GM19043 (cell line): ENCODE results near the gene CHRNA5.
"Not testable (repeated sequence)": the region's sequence is repeated elsewhere in the genome, so short reads cannot be mapped to it uniquely, and the experiment has no call there.

Experiments used
- ATAC-seq: cut with Tn5 transposase; IDR thresholded peaks from one replicate; pipeline ENCODE4 v1.9.1; 2021; ENCODE audit warnings: low read depth; ENCODE audit not compliant: unreplicated experiment

Gene CHRNA5

DNA sequence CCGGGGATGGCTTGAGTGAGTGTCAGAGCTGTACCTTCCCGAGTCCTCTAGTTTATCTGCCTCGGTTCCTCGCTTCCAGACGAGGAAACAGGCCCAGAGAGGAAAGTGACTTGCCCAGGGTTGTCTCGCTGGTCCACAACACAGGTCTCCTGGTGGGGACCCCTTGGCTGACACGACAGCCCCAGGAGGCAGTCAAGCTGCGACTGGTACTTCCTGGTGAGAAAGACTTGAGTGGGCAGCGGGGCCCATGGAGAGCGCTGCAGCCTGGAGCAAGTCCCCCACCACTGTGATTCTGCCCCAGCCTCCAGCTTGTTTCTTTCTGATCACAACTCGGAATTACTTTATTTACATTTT is 600 bp upstream of the CHRNA5 start:
- ATAC-seq, result peak; percentile 5

DNA sequence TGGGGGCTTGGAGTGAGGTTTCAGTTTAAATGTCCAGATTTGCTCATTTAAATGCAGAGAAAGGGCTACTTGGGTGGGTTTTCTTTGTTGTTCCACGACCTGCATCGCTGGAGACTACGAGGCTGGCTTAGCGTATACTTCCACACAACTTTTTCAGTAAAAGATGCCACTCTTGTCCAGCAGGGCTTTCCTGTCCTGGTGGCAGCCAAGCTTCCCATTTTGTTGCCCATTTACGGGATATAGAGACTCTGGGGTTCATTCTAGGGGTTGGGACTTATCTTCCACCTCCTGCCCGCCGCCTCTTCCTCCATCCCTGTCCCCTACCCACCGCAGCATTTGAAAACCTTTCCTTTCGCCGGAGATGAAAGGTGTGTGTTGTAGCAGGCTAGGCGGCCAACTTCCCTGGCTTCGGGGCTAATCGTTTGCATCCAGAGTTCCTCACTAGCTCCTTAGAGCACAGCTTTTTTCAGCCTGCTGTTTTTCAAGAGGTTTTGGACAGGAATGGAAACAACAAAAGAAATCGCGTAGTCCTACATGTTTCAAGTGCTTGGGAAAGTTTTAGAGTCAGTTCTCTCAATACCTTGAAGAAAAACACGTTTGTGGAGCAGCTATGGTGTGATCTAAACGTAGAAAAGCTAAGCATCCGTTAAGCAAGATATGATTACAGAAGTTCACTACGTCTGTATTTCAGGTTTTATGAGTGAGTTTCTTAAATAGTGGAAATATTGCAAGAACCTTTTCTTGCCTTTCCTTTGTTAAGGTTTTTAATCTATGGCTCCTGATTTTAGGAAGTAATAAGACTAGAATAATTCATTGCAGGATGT is 843 bp downstream of the CHRNA5 start:
- ATAC-seq, result peak; percentile 19

DNA sequence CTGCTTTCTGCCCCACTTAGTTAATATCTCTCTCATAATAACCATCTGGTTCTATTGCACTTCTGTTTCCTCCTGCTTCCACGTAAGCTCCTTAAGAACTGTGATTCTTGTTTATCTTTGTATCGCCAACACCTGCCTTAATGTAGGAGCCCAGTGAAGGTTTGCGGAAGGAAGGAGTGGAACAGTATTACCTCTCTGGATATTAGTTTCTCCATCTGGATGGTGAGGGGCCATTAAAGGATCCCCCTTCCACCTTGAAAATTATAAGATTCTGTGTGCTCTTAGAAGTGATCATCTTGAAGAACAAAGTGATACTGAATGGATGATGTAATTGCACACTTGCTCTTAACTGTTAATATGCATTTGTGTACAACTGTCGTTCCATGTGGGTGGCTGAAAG is 2.2 kb downstream of the CHRNA5 start:
- no peak for ATAC-seq

DNA sequence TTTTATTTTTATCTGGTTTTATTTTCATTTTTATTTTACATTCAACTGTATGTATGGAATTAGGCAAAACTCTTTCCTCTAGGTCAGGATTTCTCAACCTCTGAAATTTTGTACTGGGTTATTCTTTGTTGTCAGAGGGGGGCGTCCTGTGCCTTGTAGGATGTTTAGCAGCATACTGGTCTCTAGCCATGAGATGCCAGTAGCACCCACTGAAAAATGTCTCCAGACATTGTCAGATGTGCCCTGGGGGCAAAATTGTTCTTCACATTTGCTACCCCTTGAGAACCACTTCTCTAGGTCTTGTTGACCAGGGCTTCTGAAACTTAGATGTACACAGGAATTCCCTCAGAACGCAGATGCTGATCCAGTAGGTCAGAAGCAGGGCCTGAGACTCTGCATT is 5.4 kb downstream of the CHRNA5 start:
- ATAC-seq, result no peak

DNA sequence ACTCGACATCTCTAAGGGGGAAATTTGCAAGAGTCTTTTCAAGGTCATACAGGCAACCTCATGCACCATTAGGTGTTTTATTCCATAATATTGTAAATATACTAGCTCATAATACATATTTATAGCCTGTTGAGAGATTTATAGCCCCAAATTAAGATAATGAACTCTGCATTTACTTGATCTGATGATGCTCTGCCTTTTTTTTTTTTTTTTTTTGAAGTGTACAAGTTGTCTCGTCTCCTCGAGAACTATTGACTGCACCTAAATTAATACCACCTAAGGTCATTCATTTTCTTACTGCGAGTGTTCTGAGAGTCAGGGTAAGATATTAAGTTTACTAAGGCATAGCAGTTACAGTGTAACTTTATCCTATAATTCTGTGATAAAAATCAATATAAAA is 6.1 kb downstream of the CHRNA5 start:
- ATAC-seq, result no peak

DNA sequence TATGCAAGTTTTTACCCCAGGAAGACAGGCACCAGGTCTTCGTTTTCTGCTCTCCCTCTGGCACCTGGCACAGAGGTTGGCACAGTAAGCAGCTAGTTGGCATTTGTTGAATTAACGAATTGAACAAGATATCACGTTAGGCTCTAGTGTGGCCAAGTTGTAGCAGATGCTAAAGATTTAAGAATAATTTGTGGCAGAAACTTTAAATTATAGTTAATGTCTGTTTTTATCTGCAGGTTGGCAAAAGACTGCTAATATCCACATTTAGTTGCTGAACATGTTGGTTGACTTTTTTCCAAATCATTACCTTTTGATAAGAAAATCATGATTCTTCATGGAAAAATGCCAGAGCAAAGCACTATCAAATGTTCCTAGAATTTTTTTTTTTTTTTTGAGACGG is 8.1 kb downstream of the CHRNA5 start:
- ATAC-seq, result no peak

DNA sequence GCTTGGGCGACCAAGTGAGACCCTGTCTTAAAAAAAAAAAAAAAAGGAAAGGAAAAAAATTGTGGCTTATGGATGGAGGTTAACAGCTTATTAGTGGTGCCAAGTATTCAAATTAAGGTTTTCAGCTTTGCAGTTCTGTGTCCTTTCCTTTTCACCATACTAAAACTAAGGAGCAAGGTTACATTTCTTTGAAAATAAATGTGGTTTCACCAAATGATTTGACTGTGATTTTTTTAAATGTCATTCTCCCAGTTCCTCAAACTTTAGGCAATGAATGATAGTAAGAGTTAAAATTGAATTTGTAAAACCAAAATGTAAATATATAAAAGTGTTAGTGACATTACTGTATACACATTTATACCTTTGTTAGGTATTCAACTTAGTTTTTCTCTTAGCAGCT is 9.6 kb downstream of the CHRNA5 start:
- ATAC-seq, result no peak

DNA sequence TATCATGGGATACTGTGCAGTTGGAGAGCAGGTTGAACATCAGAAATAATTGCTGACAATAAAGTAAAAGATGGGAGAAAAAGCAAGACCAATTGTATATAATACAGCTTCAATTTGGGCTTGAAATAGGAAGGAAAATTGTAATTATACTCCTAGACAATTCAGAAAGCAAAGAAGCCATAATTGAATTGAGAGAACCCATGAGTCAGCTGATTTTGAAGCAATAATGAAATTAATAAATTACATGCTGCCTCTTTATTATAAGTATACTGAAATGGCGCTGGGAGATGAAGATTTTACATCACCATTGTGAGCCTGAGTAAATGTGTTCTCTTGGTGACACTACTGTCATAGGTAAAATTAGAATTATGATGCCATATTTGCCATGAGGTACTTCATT is 32.3 kb downstream of the CHRNA5 start:
- no peak for ATAC-seq

DNA sequence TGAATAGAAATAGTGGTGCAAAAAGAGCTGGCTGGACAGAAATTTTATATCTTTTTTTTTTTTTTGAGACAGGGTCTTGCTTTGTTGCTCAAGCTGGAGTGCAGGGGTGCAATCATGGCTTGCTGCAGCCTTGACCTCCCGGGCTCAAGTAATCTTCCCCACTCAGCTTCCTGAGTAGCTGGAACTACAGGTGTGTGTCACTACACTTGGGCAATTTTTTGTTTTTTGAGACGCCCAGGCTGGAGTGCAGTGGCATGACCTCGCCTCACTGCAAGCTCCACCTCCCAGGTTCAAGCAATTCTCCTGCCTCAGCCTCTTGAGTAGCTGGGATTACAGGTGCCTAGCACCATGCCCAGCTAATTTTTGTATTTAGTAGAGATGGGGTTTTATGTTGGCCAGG is 33.0 kb downstream of the CHRNA5 start:
- no peak for ATAC-seq

DNA sequence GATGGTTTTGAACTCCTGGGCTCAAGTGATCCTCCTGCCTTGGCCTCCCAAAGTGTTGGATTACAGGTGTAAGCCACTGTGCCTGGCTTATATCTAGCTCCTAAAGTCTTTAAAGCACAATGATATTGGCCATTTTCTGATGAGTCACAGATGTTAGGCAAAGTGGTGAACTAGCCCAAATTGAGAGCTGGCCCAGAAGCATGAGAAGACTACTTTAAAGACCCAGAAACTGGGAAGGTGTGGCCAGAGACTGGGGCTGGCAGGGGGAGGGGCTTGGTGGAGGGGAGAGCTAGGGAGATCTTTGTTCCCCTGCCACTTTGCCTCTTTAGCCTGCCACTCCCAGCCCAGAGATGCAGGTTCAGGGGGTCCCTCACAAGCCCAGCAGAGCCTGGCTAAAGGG is 33.9 kb downstream of the CHRNA5 start:
- no peak for ATAC-seq

DNA sequence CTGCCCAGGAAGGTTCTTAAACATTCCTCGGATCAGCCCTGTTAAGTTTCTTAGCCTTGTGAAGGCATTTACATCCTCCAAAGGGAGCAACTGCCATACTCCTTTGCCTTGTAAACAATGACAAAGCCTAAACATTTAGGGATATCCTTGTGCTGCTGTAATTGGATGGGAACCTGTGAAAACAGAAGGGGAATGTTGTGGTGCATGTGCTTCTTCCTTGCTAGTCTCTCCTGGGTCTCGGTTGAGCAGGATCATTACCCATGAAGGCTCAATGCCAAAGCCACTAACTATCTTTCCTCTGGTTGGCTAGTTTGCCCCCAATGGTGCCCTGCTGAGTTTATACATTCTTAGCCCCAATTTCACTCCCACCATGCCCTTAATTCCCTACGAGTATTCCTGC is 38.1 kb downstream of the CHRNA5 start:
- ATAC-seq, result no peak

DNA sequence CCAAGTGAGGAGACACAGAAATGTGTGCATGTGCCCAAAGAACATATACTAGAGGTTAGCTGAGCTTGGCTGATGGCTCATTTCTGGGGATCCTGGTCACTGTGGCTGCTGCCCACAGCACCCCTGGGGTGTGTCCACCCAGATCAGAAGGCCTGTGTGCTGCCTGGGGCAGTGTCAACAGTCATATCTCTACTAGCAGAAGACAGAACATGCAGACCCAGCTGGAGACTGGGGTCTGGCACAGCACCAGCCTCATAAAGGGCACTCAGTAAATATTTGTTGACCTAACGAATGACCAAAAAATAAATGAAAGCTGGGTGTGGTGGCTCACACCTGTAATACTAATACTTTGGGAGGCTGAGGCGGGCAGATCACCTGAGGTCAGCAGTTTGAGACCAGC is 39.1 kb downstream of the CHRNA5 start:
- no peak for ATAC-seq

DNA sequence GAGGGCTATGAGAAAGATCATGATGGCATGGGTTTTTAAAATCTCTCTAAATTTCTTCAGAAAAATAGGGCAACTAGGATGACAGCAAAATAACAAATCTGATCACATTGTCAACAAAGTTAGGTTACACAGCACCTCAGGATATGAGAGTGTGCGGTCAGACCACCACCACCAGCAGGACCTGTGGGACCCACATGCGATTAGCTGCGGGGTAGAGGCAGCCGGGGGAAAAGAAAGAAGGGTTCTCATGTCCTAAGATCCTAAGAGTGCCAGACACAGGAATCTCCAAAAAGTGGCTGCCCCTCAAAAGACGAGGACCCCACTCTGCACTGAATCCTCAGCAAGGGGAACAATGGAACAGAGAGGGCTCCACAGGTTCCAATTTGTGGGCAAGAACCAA is 39.9 kb downstream of the CHRNA5 start:
- no peak for ATAC-seq

DNA sequence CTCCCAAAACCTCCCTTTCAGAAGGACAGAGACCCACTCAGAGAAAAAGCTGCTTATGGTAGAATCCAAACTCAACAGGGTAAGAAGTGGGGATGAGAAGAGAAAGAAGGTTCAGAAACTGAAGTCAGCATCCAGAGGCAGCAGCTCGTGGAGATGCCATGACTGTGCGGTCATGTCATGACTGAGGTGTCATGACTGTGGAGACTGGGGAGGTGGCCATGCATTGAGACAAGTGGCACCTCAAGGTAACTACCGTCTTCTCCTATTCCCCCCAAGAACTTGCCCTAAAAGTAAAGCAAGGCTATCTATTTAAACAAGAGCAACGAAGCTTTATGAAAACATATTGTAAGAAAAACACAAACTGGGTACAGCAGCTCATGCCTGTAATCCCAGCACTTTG is 40.4 kb downstream of the CHRNA5 start:
- no peak for ATAC-seq

DNA sequence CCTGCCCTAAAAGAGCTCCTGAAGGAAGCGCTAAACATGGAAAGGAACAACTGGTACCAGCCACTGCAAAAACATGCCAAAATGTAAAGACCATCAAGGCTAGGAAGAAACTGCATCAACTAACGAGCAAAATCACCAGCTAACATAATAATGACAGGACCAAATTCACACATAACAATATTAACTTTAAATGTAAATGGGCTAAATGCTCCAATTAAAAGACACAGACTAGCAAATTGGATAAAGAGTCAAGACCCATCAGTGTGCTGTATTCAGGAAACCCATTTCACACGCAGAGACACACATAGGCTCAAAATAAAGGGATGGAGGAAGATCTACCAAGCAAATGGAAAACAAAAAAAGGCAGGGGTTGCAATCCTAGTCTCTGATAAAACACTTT is 44.2 kb downstream of the CHRNA5 start:
- not testable (repeated sequence) for ATAC-seq

DNA sequence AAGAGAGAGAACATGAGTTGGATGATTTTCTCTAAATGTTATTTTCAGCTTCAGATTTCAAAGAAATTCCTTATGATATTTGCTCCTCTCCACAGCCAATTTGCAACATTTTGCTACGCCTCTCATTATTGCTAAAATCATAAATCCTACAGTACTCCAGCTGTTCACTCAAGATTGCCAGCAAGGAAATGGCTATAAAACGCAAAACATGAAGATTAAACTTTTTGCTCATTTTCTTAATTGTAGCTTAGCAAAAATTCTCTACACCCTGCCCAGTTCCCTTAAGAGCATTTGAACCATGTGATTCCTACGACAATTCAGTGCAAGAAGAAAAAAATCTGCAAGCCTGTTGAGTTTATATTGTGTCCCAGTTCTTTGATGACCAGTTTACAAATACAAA is 48.7 kb downstream of the CHRNA5 start:
- ATAC-seq, result no peak

DNA sequence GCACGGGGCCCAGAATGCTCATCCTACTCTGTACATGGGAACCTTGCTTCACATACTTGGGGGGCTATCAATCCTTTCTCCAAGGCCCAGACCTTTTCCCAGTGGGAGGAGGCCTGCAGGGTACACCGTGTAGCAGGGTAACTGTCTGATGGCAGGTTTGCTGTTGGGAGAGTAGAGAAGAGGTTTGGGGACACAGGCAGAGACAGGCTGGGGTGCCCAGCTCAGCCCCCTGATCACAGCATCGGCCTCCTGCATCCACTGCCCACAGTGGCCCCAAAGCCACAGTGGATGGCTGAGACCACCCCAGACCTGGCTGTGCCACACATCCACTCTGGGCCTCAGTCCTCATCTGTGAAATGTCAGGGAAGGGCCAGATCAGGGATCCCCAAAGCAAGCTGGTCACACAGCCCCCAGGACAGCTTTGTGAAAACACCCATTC is 49.9 kb downstream of the CHRNA5 start:
- no peak for ATAC-seq

DNA sequence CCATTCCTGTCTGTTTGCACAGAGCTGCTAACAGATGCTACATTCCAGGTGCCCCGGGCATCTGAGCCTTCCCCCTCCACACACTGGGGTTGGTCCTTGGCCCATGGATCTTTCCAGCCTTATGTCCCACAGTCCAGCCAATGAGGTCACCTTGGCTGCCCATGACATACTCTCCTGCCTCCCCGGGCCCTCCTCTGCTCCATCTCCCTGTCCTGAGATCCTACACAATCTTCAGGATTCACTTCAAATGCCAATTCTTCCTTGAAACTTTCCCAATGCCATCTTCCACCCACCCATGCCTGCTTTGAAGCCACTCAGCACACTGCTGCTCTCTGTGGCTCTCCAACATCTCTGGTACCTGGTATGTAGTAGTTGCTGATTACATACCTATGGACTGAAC is 51.2 kb downstream of the CHRNA5 start:
- no peak for ATAC-seq

DNA sequence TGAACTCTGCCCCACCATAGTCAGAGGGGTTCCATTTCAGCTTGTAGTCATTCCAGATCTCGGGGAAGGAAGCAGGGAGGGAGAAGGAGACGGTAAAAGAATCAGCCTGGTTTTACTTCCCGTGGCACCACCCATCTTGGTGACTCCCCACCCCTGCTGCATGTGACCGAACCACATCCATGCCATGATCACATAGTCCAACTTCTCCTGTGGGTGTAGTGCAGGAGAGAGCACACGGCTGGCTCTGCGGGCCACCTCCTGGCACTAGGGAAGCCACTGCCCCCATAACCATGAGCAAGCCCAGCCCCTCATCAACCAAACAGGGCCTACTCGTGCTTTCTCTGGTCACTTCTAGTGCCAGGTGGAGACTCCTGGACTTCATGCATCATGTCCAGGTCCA is 51.8 kb downstream of the CHRNA5 start:
- ATAC-seq, result no peak

DNA sequence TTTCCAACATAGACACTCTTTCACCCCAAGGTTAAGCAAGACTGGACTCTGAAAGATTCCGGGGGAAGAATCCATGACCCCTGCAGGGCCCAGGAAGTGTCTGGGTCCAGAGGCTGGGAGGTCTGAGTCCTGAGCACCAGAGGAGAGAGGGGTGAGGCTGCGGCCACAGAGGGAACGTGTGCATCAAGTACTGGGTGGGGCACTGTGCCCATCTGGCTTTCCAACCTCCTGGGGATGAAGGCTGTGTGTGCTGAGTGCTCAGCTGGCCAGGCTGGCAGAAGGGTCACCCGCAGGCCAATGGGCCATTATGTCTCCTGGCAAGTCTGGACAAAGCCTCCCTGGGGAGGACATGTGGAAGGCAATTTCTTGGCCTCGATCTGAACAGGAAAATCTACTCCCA is 52.2 kb downstream of the CHRNA5 start:
- ATAC-seq, result no peak

DNA sequence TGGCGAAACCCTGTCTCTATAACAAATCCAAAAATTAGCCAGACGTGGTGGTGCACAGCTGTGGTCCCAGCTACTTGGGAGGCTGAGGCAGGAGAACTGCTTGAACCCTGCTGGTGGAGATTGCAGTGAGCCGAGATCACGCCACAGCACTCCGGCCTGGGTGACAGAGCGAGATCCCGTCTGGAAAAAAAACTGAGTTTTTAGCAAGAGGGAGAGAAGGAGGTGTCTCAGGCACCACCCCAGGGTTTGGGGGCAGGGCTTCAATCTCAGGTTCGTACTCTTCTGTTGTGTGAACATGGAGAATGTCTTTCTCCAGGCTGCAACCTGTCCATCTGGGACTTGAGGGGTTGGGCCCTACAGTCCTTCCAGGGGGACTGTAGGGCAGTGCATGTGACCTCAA is 52.7 kb downstream of the CHRNA5 start:
- no peak for ATAC-seq

DNA sequence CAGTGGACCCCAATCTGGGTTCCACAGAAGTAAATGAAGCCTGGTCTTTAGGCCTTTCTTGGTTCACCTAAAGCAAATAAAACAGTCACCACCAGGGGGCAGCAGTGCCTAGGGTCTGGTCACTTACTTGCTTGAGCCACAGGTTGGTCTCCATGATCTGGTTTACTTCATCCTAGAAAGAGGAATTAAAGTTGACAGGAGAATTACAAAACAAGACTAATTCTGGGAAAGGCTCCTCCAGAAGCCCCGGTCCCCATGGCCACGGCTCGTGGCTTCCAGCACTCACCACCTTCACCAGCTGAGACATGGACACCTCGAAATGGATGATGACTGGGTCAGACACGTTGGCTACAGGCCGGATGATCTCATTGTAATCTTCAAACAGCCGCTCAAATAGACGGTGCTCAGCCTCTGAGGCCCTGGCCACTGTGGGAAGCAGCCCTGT is 53.2 kb downstream of the CHRNA5 start:
- ATAC-seq, result no peak
